Hematopoietic multipotent progenitor cell (in vitro differentiated cells): ENCODE results near the gene HDHD2. TPM values are rescaled to one million over a fixed set of nuclear protein-coding genes. Genes with fewer than 3 reads are reported as not detected.

Experiments used
- DNase-seq, 3 donors: peaks; one replicate each; pipeline ENCODE4 v3.0.0-alpha.2; 2011 to 2015; ENCODE audit warnings: low read depth in 2 of 3, low spot score in 2 of 3
- small RNA-seq: library from RNA; depleted of rRNA; stranded (forward); fragments of <200 nt; gene quantifications from one replicate; pipeline ENCODE3, GENCODE V24; 2012
- total RNA-seq: library from RNA; depleted of rRNA; stranded (reverse); fragments of >200 nt; gene quantifications from one replicate; pipeline ENCODE4 v1.2.3, GENCODE V29; 2012

The HDHD2 gene
- total RNA-seq, 1 donor = 11.3 TPM

- DNase-seq = no peak
Measured at GRCh38 chr18:47075098-47075883, 75.0 kb downstream of the HDHD2 start.

GRCh38 chr18:47067648-47068047, 82.7 kb downstream of the HDHD2 start:
- no peak for DNase-seq

GRCh38 chr18:47063096-47063495, 87.2 kb downstream of the HDHD2 start:
- DNase-seq = no peak

- DNase-seq = peak in 1 of 3 donors; percentile 42
Measured at GRCh38 chr18:47062471-47062870, 87.8 kb downstream of the HDHD2 start.

Small RNA genes within 50 kb of the gene (small RNA-seq; reads per million reads assigned to genes)
- not detected for gene AC012254.4

Other genes with a start within 250 kb of the HDHD2 start
- 15.9 TPM for gene PIAS2, start 233.0 kb downstream of the HDHD2 start, total RNA-seq
- gene KATNAL2, start 232.9 kb downstream of the HDHD2 start, total RNA-seq = 2.2 TPM
- gene ELOA2, start 114.9 kb downstream of the HDHD2 start, total RNA-seq = not detected
- gene IER3IP1, start 25.9 kb upstream of the HDHD2 start, total RNA-seq = 3.2 TPM
- gene SKOR2, start 101.2 kb upstream of the HDHD2 start, total RNA-seq = not detected